NCI-H1105 (cell line): ENCODE data around the gene MTERF4.

ENCODE experiments used
- DNase-seq: peaks from one replicate; lab custom pipeline; 2025; lab: John Stamatoyannopoulos, UW

Gene MTERF4

DNA sequence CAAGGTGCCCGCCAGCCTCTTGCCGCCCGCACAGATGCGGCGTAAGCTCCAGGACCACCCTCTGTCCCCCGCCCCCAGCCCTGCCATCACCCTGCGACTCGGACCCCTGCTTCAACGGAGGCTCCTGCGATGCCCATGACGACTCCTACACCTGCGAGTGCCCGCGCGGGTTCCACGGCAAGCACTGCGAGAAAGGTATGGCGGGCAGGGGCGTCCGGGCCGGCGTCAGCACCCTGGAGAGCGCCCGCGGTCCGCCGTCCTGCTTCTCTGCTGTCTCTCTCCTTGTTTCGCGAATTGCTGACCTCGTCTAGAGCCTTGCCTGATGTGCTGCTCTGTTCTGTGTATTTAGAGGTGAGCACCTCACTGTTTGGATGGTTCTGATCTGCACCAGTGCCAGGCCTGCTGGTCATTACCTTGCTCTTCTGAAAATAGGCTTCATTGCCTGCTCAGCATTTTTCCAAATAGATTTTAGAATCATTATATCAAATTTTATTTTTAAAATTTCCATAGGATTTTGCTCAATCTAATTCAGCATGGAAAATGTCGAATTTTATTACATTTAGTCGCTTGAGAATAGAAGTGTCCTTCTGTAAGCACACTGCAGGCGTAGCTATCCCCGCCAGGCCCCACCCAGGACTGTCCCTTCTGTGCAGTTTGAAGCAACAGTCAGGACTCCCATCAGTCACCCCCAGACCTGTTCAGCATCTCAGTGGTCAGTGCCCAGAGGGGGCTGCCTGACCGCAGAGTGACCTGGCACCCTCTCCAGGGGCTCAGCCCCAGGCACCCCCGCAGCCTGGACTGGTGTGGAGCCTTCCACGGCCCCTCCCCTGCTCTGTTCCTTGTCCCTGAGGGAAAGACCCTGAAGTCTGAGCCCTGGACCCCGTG, 52.1 kb downstream of the MTERF4 start:
- no peak for DNase-seq

DNA sequence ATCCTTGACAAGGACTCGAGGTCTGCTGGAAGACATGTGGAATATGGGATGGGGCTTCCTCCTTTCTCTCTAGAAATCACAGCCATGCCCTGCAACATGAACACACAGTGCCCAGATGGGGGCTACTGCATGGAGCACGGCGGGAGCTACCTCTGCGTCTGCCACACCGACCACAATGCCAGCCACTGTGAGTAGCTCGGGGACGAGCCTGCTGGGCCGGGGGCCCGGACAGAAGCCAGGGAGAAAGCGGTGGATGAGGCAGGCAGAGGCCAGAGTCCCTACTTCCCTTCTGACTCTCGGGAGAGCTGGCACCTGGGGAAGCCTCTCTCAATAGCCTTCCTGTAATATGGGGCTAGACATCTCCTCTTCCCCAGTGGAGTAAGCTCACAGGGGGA, 53.1 kb downstream of the MTERF4 start:
- DNase-seq, result no peak

DNA sequence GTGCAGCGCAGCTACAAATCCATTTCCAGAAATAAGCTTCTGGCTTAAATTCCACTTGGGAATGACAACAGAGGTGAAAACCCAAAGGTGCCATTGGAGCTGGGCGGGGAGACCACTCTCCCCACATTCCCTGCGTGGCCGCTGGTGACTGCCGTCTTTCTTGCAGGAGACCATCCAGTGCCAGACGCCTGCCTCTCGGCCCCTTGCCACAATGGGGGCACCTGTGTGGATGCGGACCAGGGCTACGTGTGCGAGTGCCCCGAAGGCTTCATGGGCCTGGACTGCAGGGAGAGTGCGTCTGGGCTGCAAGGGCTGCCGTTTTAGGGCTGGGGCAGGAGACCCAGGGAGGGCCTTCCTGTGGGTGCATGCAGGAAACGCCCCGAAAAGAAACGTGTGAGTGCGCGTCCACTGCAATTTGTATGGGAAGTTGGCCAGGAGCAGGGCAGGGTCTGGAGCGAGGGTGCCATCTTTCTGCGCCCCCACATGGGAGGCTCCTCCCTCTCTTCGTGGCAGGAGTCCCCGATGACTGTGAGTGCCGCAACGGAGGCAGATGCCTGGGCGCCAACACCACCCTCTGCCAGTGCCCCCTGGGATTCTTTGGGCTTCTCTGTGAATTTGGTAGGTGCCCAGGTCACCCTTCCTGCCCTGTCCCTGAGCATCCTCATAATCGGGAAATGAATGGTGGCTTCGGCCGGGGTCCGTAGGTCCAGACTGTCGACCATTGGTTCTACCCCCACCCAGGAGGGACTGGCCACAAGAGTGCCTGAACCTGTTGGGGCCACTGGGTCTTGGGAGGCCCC, 53.7 kb downstream of the MTERF4 start:
- DNase-seq, result no peak

DNA sequence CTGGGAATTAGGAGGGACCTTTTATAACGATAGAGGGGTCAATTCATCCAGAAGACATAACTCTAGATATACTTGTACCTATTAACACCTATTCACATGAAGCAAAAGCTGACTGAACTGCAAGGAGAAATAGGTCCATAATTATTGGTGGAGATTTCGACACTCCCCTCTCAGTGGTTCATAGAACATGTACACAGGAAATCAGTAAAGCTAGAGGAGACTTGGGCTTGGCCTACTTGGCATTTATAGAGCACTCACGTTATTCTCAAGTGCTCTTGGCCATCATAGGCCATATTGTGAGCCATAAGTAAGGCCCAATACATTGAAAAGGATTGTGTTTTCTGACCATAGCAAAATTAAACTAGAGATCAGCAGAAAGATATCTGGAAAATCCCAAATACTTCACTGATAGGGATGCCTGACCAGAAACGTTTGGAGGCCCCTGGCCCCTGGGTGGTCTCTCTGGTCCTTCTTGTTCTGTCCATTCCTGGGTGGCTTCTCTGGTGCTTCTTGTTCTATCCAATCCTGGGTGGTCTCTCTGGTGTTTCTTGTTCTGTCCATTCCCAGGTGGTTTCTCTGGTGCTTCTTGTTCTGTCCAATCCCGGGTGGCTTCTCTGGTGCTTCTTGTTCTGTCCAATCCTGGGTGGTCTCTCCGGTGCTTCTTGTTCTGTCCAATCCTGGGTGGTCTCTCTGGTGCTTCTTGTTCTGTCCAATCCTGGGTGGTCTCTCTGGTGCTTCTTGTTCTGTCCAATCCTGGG, 54.7 kb downstream of the MTERF4 start:
- DNase-seq, result no peak
